Measurements from ENCODE around the gene JPH4.
"Not testable (repeated sequence)": the region's sequence is repeated elsewhere in the genome, so short reads cannot be mapped to it uniquely, and the experiment has no call there.

The JPH4 gene

GRCh38 chr14:23578560-23579310 lies at the start of gene JPH4:
TSS of gene JPH4 (minus strand) at chr14:23578790. CDS start at chr14:23577453, 1,337 bp downstream.
- no peak for DNase-seq (ENCODE audit: low spot score)

- no peak for DNase-seq (ENCODE audit: low spot score)
Observed at GRCh38 chr14:23627961-23628360, 49.4 kb upstream of the JPH4 start.

GRCh38 chr14:23626946-23627345 lies 48.4 kb upstream of the JPH4 start:
- DNase-seq (ENCODE audit: low spot score): no peak

GRCh38 chr14:23624830-23625404 lies 46.3 kb upstream of the JPH4 start:
- DNase-seq (ENCODE audit: low spot score): no peak

- no peak for DNase-seq (ENCODE audit: low spot score)
Observed at GRCh38 chr14:23623962-23624361, 45.4 kb upstream of the JPH4 start.

GRCh38 chr14:23622990-23623389 lies 44.4 kb upstream of the JPH4 start:
- no peak for DNase-seq (ENCODE audit: low spot score)

GRCh38 chr14:23621932-23622730 lies 43.5 kb upstream of the JPH4 start:
- no peak for DNase-seq (ENCODE audit: low spot score)

- no peak for DNase-seq (ENCODE audit: low spot score)
Observed at GRCh38 chr14:23621204-23621931, 42.8 kb upstream of the JPH4 start.

- no peak for DNase-seq (ENCODE audit: low spot score)
Observed at GRCh38 chr14:23620177-23620702, 41.6 kb upstream of the JPH4 start.

- no peak for DNase-seq (ENCODE audit: low spot score)
Observed at GRCh38 chr14:23618415-23618988, 39.9 kb upstream of the JPH4 start.

- DNase-seq (ENCODE audit: low spot score): no peak
Observed at GRCh38 chr14:23617539-23617938, 38.9 kb upstream of the JPH4 start.

- DNase-seq (ENCODE audit: low spot score): no peak
Observed at GRCh38 chr14:23615856-23616255, 37.3 kb upstream of the JPH4 start.

GRCh38 chr14:23614395-23614828 lies 35.8 kb upstream of the JPH4 start:
- no peak for DNase-seq (ENCODE audit: low spot score)

- no peak for DNase-seq (ENCODE audit: low spot score)
Observed at GRCh38 chr14:23613242-23614070, 34.9 kb upstream of the JPH4 start.

- no peak for DNase-seq (ENCODE audit: low spot score)
Observed at GRCh38 chr14:23612802-23613201, 34.2 kb upstream of the JPH4 start.

GRCh38 chr14:23612354-23612732 lies 33.8 kb upstream of the JPH4 start:
- DNase-seq (ENCODE audit: low spot score): no peak

GRCh38 chr14:23610815-23611289 lies 32.3 kb upstream of the JPH4 start:
- no peak for DNase-seq (ENCODE audit: low spot score)

- no peak for DNase-seq (ENCODE audit: low spot score)
Observed at GRCh38 chr14:23610090-23610814, 31.7 kb upstream of the JPH4 start.

- not testable (repeated sequence) for DNase-seq (ENCODE audit: low spot score)
Observed at GRCh38 chr14:23609411-23610089, 31.0 kb upstream of the JPH4 start.
